ENCODE results near the gene CYB5B.

- TF ChIP-seq JUND (IDR thresholded peaks at IDR 0.05) (no peak), CTCF (IDR thresholded peaks at IDR 0.05; ENCODE audit: low read depth, low read length, missing input control) (no peak), REST (IDR thresholded peaks at IDR 0.05) (no peak), YY1 (IDR thresholded peaks at IDR 0.05) (no peak), RAD21 (IDR thresholded peaks at IDR 0.05) (no peak), MAX (IDR thresholded peaks at IDR 0.05) (no peak), TAF1 (conservative IDR thresholded peaks at IDR 0.05) (no peak), FOXA1 (IDR thresholded peaks at IDR 0.05) (no peak), GABPA (IDR thresholded peaks at IDR 0.05 in 1 of 2, conservative IDR thresholded peaks at IDR 0.05 in 1 of 2) (no peak), EGR1 (IDR thresholded peaks at IDR 0.05; ENCODE audit: low read depth in 2 of 2) (no peak)
Observed at GRCh38 chr16:69467531-69468204, 43.2 kb downstream of the CYB5B start.

Measured in liver (tissue), 3 donors.